Measurements from ENCODE around the gene MIDN.

DNA sequence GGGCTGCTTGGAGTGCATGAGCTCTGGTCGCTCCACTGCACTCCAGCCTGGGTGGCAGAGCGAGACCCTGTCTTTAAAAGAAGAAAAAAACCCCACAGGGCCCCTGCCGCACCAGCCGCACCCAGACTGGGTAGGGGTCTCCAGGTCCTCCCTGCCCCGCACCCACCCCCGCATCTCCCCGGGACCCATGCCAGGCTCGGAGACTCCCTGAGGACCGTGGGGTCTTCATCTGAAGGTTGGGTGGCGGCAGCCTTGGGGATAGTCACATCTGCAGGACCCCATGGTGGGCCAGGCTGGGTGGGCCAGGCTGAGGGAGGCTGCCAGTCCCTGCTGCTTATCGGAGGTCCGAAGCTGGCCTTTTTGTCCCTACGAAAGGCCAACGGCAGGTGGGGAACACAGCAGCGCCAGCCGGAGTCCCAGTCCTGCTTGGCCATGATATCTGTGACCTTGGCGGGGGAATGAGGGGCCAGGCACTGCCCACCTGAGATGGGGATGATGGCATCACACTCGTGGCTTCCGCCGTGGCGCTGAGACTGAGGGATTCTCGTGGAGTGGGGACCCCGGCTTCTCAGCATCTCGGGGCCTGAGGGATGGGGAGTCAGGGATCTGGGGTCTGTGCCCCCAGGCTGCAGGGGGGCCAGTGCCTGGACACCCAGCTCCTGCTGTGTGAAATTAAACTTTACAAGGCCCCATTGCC is 48.3 kb downstream of the MIDN start:
- TF ChIP-seq, protein P1, sequence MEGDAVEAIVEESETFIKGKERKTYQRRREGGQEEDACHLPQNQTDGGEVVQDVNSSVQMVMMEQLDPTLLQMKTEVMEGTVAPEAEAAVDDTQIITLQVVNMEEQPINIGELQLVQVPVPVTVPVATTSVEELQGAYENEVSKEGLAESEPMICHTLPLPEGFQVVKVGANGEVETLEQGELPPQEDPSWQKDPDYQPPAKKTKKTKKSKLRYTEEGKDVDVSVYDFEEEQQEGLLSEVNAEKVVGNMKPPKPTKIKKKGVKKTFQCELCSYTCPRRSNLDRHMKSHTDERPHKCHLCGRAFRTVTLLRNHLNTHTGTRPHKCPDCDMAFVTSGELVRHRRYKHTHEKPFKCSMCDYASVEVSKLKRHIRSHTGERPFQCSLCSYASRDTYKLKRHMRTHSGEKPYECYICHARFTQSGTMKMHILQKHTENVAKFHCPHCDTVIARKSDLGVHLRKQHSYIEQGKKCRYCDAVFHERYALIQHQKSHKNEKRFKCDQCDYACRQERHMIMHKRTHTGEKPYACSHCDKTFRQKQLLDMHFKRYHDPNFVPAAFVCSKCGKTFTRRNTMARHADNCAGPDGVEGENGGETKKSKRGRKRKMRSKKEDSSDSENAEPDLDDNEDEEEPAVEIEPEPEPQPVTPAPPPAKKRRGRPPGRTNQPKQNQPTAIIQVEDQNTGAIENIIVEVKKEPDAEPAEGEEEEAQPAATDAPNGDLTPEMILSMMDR (IDR thresholded peaks at IDR 0.05; ENCODE audit: low read length), result no peak
- no peak for TF ChIP-seq EZH2 (IDR thresholded peaks at IDR 0.05; ENCODE audit: borderline replicate concordance, low read length)
